IPS-NIHi11 (cell line): ENCODE measurements around the gene RABGAP1L.
A peak's percentile ranks its signal among the peaks of the same experiment; 100 is the strongest.

Experiments
- DNase-seq: peaks from one replicate; pipeline ENCODE4 v3.0.0; 2012; ENCODE audit warnings: mixed read lengths, low spot score

RABGAP1L gene

GRCh38 chr1:174761335-174761734 is 602.0 kb downstream of the RABGAP1L start:
- DNase-seq: no peak

GRCh38 chr1:174761901-174762585 is 602.7 kb downstream of the RABGAP1L start:
- DNase-seq: no peak

GRCh38 chr1:174764191-174764590 is 604.9 kb downstream of the RABGAP1L start:
- DNase-seq: no peak

- DNase-seq: no peak
These were observed 607.4 kb downstream of the RABGAP1L start for GRCh38 chr1:174766727-174767126.

GRCh38 chr1:174768516-174768915 is 609.2 kb downstream of the RABGAP1L start:
- no peak for DNase-seq

GRCh38 chr1:174768949-174769348 is 609.6 kb downstream of the RABGAP1L start:
- DNase-seq: no peak

GRCh38 chr1:174769961-174770549 is 610.7 kb downstream of the RABGAP1L start:
- DNase-seq: peak; percentile 27

GRCh38 chr1:174775621-174776020 is 616.3 kb downstream of the RABGAP1L start:
- no peak for DNase-seq

- no peak for DNase-seq
These were observed 617.9 kb downstream of the RABGAP1L start for GRCh38 chr1:174777262-174777661.

- no peak for DNase-seq
These were observed 626.2 kb downstream of the RABGAP1L start for GRCh38 chr1:174785510-174785909.

- no peak for DNase-seq
These were observed 627.0 kb downstream of the RABGAP1L start for GRCh38 chr1:174786358-174786757.

GRCh38 chr1:174786760-174787159 is 627.4 kb downstream of the RABGAP1L start:
- DNase-seq: no peak

GRCh38 chr1:174788981-174789380 is 629.7 kb downstream of the RABGAP1L start:
- DNase-seq: no peak

- no peak for DNase-seq
These were observed 630.1 kb downstream of the RABGAP1L start for GRCh38 chr1:174789399-174789798.

- no peak for DNase-seq
These were observed 632.5 kb downstream of the RABGAP1L start for GRCh38 chr1:174791863-174792262.

- DNase-seq: no peak
These were observed 635.5 kb downstream of the RABGAP1L start for GRCh38 chr1:174794861-174795260.

GRCh38 chr1:174795806-174796205 is 636.5 kb downstream of the RABGAP1L start:
- DNase-seq: no peak

GRCh38 chr1:174797398-174797797 is 638.1 kb downstream of the RABGAP1L start:
- DNase-seq: no peak

GRCh38 chr1:174799136-174799479 is 639.8 kb downstream of the RABGAP1L start:
- DNase-seq: no peak

- no peak for DNase-seq
These were observed 641.0 kb downstream of the RABGAP1L start for GRCh38 chr1:174800216-174800851.

- no peak for DNase-seq
These were observed 641.6 kb downstream of the RABGAP1L start for GRCh38 chr1:174800876-174801275.

GRCh38 chr1:174809755-174810280 is 650.5 kb downstream of the RABGAP1L start:
- DNase-seq: no peak

- DNase-seq: no peak
These were observed 652.7 kb downstream of the RABGAP1L start for GRCh38 chr1:174812016-174812415.
